ENCODE results near the gene ARHGEF17.

DNA sequence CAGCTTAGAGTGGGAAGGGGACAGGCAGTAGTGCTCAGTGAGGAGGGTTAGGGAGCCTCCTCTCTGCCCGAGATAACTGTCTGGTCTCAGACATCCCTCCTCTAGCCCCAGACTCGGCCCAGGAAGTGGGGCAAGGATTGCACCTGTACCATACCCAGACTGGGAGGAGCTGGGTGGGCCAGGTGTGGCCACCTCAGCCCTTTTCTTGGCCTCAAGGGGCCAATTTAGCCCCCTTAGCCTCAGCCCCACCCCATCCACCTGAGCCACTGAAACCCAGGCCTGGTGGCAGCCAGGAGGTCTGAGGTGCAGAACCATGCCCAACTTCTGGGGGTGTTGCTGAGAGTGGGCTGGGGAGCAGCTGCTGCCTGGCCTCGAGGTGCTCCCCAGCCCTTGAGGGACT is 74.7 kb downstream of the ARHGEF17 start:
- TF ChIP-seq, protein P1, sequence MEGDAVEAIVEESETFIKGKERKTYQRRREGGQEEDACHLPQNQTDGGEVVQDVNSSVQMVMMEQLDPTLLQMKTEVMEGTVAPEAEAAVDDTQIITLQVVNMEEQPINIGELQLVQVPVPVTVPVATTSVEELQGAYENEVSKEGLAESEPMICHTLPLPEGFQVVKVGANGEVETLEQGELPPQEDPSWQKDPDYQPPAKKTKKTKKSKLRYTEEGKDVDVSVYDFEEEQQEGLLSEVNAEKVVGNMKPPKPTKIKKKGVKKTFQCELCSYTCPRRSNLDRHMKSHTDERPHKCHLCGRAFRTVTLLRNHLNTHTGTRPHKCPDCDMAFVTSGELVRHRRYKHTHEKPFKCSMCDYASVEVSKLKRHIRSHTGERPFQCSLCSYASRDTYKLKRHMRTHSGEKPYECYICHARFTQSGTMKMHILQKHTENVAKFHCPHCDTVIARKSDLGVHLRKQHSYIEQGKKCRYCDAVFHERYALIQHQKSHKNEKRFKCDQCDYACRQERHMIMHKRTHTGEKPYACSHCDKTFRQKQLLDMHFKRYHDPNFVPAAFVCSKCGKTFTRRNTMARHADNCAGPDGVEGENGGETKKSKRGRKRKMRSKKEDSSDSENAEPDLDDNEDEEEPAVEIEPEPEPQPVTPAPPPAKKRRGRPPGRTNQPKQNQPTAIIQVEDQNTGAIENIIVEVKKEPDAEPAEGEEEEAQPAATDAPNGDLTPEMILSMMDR (IDR thresholded peaks at IDR 0.05; ENCODE audit: poor library complexity), result no peak
- TF ChIP-seq EZH2 (IDR thresholded peaks at IDR 0.05; ENCODE audit: borderline replicate concordance) (no peak), EZH2phosphoT487 (IDR thresholded peaks at IDR 0.05; ENCODE audit: low read depth, severe bottlenecking, unreplicated experiment) (no peak)
